Panc1 (cell line): ENCODE measurements around the gene DCAF11. TPM values are rescaled to one million over a fixed set of nuclear protein-coding genes. Genes with fewer than 3 reads are reported as not detected.

Source experiments
- ATAC-seq: fragments of 200-7000 bp; cut with Tn5 transposase; 2 replicates; pipeline ENCODE4 v1.9.1; 2020; ENCODE audit warnings: mild to moderate bottlenecking, moderate library complexity
- BruUV-seq: library from RNA; stranded (reverse); fragments of 400-500 nt; replicated peaks from 2 replicates; lab custom pipeline; 2021; lab: Mats Ljungman, UMichigan
- CTCF ChIA-PET: fragments of 300-600 bp; sonication (Branson Sonifier 250); formaldehyde crosslinking; loops from one replicate; lab custom pipeline; 2022; ENCODE audit warnings: antibody characterized with exemption; lab: Charles Lee
- POLR2A ChIA-PET: fragments of 300-600 bp; sonication (Branson Sonifier 250); formaldehyde crosslinking; loops from one replicate; lab custom pipeline; 2022; ENCODE audit warnings: antibody characterized with exemption; lab: Charles Lee
- DNase-seq: peaks from one replicate; pipeline ENCODE4 v3.0.0-alpha.2; 2010; ENCODE audit warnings: low read depth, low spot score
- H3K27ac ChIP-seq: 2 replicates; pipeline ENCODE4 v1.5.1; 2011; ENCODE audit warnings: mild to moderate bottlenecking, low read length, inconsistent platforms
- H3K27me3 ChIP-seq: fragments of 200-500 bp; sonication (Bioruptor generic); 2 replicates; pipeline ENCODE4 v1.6.0; 2014; ENCODE audit warnings: low read length, inconsistent platforms; ENCODE audit not compliant: control insufficient read depth, insufficient read depth
- H3K36me3 ChIP-seq: fragments of 200-500 bp; sonication (Bioruptor generic); 2 replicates; pipeline ENCODE4 v1.5.1; 2014; ENCODE audit warnings: inconsistent platforms, mild to moderate bottlenecking, low read length, moderate library complexity; ENCODE audit not compliant: control insufficient read depth, insufficient read depth
- H3K4me1 ChIP-seq: 2 replicates; pipeline ENCODE4 v1.5.1; 2011; ENCODE audit warnings: inconsistent platforms, mild to moderate bottlenecking, low read length, moderate library complexity; ENCODE audit not compliant: control insufficient read depth, insufficient read depth
- H3K4me3 ChIP-seq, 2 experiments: 2 replicates each; pipeline ENCODE4 v1.5.1; 2011 to 2012; ENCODE audit warnings: low read depth in 2 of 2, low read length in 2 of 2, mild to moderate bottlenecking in 2 of 2, inconsistent platforms in 1 of 2, moderate library complexity in 1 of 2
- H3K9me3 ChIP-seq: fragments of 200-500 bp; sonication (Bioruptor generic); 2 replicates; pipeline ENCODE4 v1.5.1; 2014; ENCODE audit warnings: low read depth, mild to moderate bottlenecking, inconsistent platforms, low read length, moderate library complexity; ENCODE audit not compliant: control insufficient read depth, insufficient read depth
- CTCF ChIP-seq: fragments of 450-650 bp; IDR thresholded peaks from 2 replicates; pipeline ENCODE4 v1.5.1; 2017; ENCODE audit warnings: mild to moderate bottlenecking
- POLR2AphosphoS5 ChIP-seq: IDR thresholded peaks from 2 replicates; pipeline ENCODE4 v1.6.1; 2012; ENCODE audit warnings: mild to moderate bottlenecking, low read depth, low read length, moderate library complexity
- SIN3A ChIP-seq: IDR thresholded peaks from 2 replicates; pipeline ENCODE4 v1.6.1; 2012; ENCODE audit warnings: low read depth, mild to moderate bottlenecking, low read length, moderate library complexity, borderline replicate concordance; ENCODE audit not compliant: insufficient read depth
- TCF7L2 ChIP-seq: IDR thresholded peaks from 2 replicates; pipeline ENCODE4 v1.6.1; 2011; ENCODE audit warnings: mild to moderate bottlenecking, low read depth, low read length, inconsistent platforms
- in situ Hi-C: cut with HindIII; loops from 2 replicates; pipeline ENCODE4 v1.10.0; 2016; ENCODE audit warnings: low sequenced_read_pairs, low pct_unique_long_range_greater_than_20kb
- intact Hi-C: fragments of 100-400 bp; cut with micrococcal nuclease; formaldehyde crosslinking; loops from one replicate; pipeline ENCODE4 v1.10.0; 2022; ENCODE audit not compliant: unreplicated experiment
- total RNA-seq: library from RNA; stranded (reverse); gene quantifications from one replicate; pipeline ENCODE4 v1.2.1, GENCODE V29; 2021; ENCODE audit not compliant: unreplicated experiment
- TF ChIP-seq, protein P1 (sequence below), 2 experiments: IDR thresholded peaks; 2 replicates each; pipeline ENCODE4 v1.6.1; 2011 to 2012; ENCODE audit warnings: low read depth in 2 of 2, control low read depth in 1 of 2, low read length in 1 of 2, mild to moderate bottlenecking in 1 of 2, moderate library complexity in 1 of 2; ENCODE audit not compliant: insufficient read depth in 1 of 2

The DCAF11 gene
- total RNA-seq, 1 experiment from 2014 or later, result 37.4 TPM

DNA sequence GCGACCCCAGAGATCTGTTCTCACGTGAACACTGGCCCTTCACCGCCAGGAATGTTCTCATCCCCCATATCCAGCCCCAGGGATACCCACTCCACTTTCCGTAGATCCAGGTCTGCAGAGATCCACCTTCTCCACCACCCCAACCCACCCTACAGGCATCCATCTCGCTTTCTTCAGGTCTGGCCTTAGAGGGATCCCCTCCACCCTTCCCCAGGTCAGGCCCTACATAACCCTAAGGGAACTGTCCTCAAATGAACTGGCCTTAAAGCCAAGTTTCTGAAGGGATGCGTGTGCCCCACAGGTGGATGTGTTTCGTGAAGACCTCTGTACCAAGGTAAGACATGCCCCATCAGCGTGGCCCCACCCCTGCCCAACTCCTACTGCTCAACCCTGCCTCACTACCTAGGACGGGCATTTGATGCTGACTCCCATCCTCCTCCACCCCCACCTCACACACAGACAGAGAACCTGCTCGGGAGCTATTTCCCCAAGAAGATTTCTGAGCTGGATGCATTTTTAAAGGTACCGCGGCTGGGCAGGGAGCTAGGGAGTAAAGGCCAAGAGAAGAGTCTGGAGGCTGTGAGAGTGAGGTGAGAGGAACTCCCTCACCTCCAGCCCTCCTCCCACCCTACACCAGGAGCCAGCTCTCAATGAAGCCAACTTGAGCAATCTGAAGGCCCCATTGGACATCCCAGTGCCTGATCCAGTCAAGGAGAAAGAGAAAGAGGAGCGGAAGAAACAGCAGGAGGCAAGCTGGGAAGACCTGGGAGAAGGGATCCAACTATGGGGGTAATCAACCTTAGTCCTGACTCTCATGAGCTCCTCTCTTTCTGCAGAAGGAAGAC lies 22.3 kb downstream of the DCAF11 start:
- TF ChIP-seq POLR2AphosphoS5 (no peak), CTCF (no peak), SIN3A (no peak), TCF7L2 (no peak)
- TF ChIP-seq, protein P1, sequence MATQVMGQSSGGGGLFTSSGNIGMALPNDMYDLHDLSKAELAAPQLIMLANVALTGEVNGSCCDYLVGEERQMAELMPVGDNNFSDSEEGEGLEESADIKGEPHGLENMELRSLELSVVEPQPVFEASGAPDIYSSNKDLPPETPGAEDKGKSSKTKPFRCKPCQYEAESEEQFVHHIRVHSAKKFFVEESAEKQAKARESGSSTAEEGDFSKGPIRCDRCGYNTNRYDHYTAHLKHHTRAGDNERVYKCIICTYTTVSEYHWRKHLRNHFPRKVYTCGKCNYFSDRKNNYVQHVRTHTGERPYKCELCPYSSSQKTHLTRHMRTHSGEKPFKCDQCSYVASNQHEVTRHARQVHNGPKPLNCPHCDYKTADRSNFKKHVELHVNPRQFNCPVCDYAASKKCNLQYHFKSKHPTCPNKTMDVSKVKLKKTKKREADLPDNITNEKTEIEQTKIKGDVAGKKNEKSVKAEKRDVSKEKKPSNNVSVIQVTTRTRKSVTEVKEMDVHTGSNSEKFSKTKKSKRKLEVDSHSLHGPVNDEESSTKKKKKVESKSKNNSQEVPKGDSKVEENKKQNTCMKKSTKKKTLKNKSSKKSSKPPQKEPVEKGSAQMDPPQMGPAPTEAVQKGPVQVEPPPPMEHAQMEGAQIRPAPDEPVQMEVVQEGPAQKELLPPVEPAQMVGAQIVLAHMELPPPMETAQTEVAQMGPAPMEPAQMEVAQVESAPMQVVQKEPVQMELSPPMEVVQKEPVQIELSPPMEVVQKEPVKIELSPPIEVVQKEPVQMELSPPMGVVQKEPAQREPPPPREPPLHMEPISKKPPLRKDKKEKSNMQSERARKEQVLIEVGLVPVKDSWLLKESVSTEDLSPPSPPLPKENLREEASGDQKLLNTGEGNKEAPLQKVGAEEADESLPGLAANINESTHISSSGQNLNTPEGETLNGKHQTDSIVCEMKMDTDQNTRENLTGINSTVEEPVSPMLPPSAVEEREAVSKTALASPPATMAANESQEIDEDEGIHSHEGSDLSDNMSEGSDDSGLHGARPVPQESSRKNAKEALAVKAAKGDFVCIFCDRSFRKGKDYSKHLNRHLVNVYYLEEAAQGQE (IDR thresholded peaks at IDR 0.05; ENCODE audit: insufficient read depth in 1 of 2, low read depth in 2 of 2, low read length in 1 of 2), result no peak
- H3K4me3 ChIP-seq, result peak overlapping the region; percentile 46 to 81
- ChIA-PET POLR2A (interaction anchor here (0.6 kb wide), 1 partner anchor 10 kb away, joined by 3 read pairs; the partner anchor contains the start of gene RNF31), CTCF (interaction anchor here (0.8 to 0.9 kb wide), 2 partner anchors 22 to 79 kb away, joined by 3 read pairs; partner anchors contain the start of genes DCAF11 and NRL)
- H3K36me3 ChIP-seq, result no peaks in the 10 kb centered on the region; the same call in 1 of the 2 replicates
- H3K9me3 ChIP-seq, result no peaks in the 10 kb centered on the region
- BruUV-seq, result no TSS peak
- H3K4me1 ChIP-seq, result peaks cover 30% of the 10 kb centered on the region
- no peak for DNase-seq
- no peaks in the 10 kb centered on the region for H3K27me3 ChIP-seq
- peak overlapping the region; percentile 81 for H3K27ac ChIP-seq
- in situ Hi-C loops (no loop called here), intact Hi-C loops (no loop called here)
- no peak for ATAC-seq

GRCh38 chr14:24137529-24138395 lies 23.2 kb downstream of the DCAF11 start:
- Histone ChIP-seq H3K27me3 (no peaks in the 10 kb centered on the region), H3K27ac (peak overlapping the region; percentile 81; the same call in 1 of the 2 replicates), H3K4me1 (peaks cover 30% of the 10 kb centered on the region), H3K4me3 (peak overlapping the region in 1 of 2 experiments; percentile 46; a peak in 1 of 4 replicates), H3K9me3 (no peaks in the 10 kb centered on the region), H3K36me3 (no peaks in the 10 kb centered on the region; the same call in 1 of the 2 replicates)
- POLR2A ChIA-PET, result interaction anchor here (0.6 kb wide), 1 partner anchor 9 kb away, joined by 3 read pairs; the partner anchor contains the start of gene RNF31
- TF ChIP-seq CTCF (no peak), SIN3A (no peak), POLR2AphosphoS5 (no peak; the same call in 1 of the 2 replicates), TCF7L2 (no peak)
- TF ChIP-seq, protein P1 (IDR thresholded peaks at IDR 0.05; ENCODE audit: insufficient read depth in 1 of 2, low read depth in 2 of 2, low read length in 1 of 2), result no peak
- DNase-seq, result no peak
- CTCF ChIA-PET, result interaction anchor here (0.8 kb wide), 1 partner anchor 80 kb away, joined by 3 read pairs; no protein-coding TSS in a partner anchor
- intact Hi-C loops (no loop called here), in situ Hi-C loops (no loop called here)
- BruUV-seq, result no TSS peak
- ATAC-seq, result no peak
